HL-60/S4 treated with phorbol 12-myristate 13-acetate at 8.2 ng/mL for 4 days and 3 days (cell line): Measurements from ENCODE around the gene ATP9B.
"Not testable (repeated sequence)": the region's sequence is repeated elsewhere in the genome, so short reads cannot be mapped to it uniquely, and the experiment has no call there.

ENCODE experiments used
- in situ Hi-C: fragments of 300-500 bp; cut with MboI; formaldehyde crosslinking; loops from 2 replicates; pipeline ENCODE4 v1.15.0; 2022; ENCODE audit warnings: low sequenced_read_pairs

Gene ATP9B

DNA sequence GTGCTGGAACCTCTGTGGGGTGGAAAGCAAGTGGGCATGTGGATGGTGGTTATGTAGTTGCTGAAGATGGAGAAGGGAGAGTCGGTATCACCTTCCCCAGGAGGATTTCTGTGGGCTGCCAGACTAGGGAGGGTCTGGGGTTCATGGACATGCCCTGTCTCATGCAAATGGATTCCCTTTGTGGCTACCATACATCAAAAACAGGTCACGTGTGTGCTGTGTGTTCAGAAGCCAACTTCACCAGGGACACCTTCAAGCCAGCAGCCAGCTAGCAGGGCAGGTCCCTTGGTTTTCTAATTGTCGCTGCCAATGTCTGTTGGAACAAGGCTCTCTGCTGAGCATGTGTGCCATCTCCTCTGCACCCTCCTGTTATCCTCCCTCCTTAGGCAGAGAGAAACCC is 155.2 kb downstream of the ATP9B start:
- in situ Hi-C loops = no loop called here

GRCh38 chr18:79227621-79228020 is 158.4 kb downstream of the ATP9B start:
- in situ Hi-C loops = no loop called here

GRCh38 chr18:79229431-79229830 is 160.2 kb downstream of the ATP9B start:
- in situ Hi-C loops = no loop called here

GRCh38 chr18:79234438-79234837 is 165.2 kb downstream of the ATP9B start:
- in situ Hi-C loops = no loop called here

- in situ Hi-C loops = no loop called here
These were observed 170.4 kb downstream of the ATP9B start for GRCh38 chr18:79239631-79240030.

DNA sequence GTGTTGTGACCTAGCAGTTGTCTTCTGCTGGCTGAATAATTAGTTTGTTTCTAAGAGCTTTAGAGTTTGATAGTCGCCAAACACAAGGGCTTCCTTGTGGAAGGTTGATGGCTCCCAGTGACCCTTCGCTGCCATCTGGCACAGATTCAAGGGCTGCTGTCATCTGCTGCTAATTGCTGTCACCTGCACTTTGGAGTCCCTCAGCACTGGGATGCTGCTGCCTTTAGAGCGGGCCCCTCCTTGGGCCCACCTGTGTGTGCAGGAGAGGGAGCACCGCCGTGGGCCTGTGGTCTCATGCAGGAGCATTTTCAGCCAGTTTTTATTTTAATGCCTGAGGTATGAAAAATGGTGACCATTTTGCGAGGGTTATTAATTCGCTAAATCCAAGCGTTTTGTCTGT is 172.6 kb downstream of the ATP9B start:
- in situ Hi-C loops = no loop called here

DNA sequence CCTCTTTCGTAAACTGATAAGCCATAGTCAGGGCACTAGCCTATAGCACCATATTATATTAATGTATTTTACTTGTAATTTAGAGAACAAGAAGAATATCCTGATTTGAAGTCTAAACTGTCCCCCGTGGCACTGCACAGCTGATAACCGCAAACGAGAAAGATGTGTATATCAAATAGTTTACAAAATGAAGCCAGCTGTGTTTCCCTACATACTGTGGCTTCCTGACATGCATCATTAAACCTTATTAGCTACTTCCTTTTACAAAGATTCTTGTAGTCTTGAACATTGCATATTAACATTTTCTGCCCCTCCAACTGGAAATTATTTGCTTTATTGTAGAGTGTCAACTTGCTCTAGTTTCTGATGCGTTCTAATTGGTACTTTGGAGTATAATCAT is 173.1 kb downstream of the ATP9B start:
- in situ Hi-C loops = no loop called here

DNA sequence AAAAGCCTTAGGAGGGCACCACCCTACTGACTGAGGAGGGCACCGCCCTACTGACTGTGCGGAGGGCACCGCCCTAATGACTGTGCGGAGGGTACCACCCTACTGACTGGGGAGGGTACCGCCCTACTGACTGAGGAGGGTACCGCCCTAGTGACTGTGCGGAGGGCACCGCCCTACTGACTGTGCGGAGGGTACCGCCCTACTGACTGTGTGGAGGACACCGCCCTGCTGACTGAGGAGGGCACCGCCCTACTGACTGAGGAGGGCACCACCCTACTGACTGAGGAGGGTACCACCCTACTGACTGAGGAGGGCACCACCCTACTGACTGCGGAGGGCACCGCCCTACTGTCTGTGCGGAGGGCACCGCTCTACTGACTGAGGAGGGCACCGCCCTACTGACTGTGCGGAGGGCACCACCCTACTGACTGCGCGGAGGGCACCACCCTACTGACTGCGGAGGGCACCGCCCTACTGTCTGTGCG is 176.4 kb downstream of the ATP9B start:
- in situ Hi-C loops = no loop called here

- in situ Hi-C loops = no loop called here
These were observed 177.3 kb downstream of the ATP9B start for GRCh38 chr18:79246309-79247108.

DNA sequence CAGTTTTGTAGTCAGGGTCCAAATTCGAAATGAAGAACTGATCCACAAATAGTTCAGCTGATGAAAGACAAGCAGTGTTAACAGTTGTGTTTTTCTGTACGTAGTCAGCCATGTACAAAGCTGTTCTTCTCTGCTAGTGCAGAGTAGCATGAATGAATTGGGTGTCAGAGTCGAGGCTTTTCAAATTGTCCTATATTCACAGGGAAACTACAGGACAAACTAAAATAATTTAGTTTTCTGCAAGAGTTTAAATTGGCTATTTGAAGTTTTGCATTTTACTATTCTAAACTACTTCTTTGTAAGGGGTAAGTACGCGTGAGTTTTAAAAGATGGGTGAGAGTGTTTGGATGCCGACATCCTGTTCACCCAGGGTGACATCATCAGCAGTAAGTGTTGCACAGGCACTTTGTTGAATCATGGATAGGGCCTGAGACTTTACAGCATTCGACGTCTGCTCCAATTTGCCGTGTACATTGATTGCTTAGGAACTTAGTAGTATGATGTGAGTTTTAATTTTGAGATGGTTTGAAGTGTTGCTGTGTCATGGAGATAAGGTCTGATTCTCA is 179.4 kb downstream of the ATP9B start:
- in situ Hi-C loops = no loop called here

DNA sequence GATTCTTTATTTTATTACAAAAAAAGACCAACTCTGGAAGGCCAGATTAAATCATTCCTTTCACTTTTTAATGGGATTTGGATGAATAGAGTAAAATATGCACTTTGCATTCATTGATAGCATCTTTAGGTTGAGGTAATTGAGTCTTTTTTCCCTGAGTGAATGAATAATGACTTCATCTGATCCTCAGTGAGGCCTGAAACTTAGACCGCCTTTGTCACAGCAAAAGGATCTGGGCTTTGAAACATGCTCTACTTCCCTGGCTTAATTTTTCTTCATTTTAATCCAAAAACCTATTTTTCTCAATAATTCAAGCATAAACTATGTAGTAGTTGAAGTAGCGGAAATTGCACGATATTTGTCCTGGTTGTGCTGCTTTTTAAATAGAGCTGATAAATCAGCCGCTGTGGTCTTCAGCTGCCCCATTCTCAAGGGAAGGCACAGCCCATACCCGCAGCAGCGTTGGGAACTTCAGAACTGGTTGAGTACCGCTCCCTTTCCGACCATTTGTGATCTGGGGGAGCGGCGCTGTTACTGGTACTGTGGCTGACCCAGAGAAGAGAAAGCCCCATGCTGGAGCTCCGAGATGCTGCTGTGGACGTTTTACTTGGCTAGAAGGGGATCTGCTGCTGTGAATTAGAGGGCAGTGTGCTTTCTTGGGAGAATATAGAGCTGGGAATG is 181.2 kb downstream of the ATP9B start:
- in situ Hi-C loops = no loop called here

DNA sequence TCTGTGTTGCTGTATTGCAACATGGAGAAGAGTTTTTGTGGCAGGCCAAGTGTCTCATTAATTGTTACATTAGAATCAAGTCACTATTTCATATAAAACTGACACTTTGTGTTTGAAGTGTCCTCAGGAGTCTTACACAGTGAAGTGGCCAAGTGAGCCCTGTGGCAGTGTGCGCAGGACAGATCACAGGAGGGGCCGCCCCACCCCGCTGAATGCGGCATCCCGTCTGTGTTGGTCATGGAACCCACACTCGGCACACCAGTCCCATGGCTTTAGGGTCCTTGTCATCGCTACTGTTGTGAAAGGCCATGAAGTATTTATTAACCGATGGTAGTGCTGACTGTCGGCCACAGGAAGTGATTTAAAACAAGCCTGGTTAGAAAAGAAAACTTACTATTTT is 181.8 kb downstream of the ATP9B start:
- in situ Hi-C loops = no loop called here

DNA sequence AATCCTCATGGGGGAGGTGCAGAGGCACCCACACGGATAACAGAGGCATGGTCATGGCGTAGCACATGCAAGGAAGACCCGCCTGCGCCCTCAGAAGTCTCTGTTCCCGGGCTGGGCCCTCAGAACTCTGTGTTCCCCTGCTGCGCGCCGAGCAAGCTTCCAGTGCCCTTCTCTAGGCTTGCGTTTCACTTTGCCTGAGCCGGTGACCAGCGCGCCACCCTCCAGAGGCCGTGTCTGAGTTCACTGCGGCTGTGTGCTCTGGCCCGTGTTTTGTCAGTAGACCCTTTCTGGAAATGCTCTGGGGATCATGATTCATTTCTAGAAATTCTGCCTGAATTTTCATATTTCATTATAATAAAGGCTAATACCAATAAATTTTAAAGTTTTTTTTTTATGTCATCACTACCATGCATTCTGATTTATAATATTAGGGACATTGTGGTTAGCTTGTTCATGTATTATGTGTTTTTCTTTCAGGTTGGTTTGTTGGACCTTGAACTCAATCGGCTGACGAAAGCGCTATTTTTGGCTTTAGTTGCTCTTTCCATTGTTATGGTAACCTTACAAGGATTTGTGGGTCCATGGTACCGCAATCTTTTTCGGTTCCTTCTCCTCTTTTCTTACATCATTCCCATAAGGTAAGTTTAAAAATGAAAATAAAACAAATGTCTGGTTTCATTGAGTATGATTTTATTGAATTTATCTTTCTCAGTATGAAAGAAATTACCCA is 183.9 kb downstream of the ATP9B start:
- in situ Hi-C loops = no loop called here

GRCh38 chr18:79257480-79257879 is 188.3 kb downstream of the ATP9B start:
- in situ Hi-C loops = no loop called here

GRCh38 chr18:79258447-79258846 is 189.3 kb downstream of the ATP9B start:
- in situ Hi-C loops = no loop called here

DNA sequence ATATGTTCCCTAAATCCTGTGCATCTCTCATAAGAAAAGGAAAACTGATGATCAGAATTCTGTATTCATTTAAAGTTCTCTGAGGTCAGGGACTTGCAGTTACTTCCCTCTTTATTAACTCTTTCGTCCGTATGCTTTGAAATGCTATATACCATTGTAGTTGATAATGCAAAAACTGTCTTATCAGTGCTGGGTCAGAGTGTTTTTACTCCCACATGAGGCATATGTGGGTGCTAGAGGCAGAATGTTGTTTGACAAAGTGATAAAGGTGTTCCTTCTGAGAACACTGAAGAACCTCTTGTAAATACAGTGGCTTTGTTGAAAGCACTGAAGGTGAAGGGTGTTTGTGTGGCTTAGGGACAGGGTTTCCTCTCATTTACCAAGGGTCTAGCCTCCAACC is 190.0 kb downstream of the ATP9B start:
- in situ Hi-C loops = no loop called here

DNA sequence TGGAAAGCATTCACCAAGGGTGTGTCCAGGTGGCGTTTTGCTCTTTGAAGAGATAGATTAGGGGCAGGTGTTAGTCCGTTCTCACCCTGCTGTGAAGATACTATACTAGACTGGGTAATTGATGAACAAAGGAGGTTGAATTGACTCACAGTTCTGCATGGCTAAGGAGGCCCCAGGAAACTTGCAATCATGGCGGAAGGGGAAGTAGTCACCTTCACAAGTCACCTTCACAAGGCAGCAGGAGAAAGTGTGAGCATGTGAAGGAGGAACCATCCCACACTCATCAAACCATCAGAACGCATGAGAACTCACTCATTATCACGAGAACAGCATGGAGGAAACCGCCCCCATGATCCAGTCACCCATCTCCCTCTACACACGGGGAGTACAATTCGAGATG is 190.8 kb downstream of the ATP9B start:
- in situ Hi-C loops = no loop called here

GRCh38 chr18:79260510-79260909 is 191.3 kb downstream of the ATP9B start:
- in situ Hi-C loops = no loop called here

- in situ Hi-C loops = not testable (repeated sequence)
These were observed 195.9 kb downstream of the ATP9B start for GRCh38 chr18:79265068-79265467.

- in situ Hi-C loops = not testable (repeated sequence)
These were observed 202.6 kb downstream of the ATP9B start for GRCh38 chr18:79271812-79272211.

- in situ Hi-C loops = no loop called here
These were observed 203.7 kb downstream of the ATP9B start for GRCh38 chr18:79272916-79273315.
